Astrocyte (in vitro differentiated cells and primary cell): ENCODE measurements around the gene ZBTB7C.

ENCODE experiments used
- EZH2 ChIP-seq: IDR thresholded peaks from 2 replicates; pipeline ENCODE4 v1.6.1; 2012; ENCODE audit warnings: mild to moderate bottlenecking, low read length, inconsistent platforms; ENCODE audit not compliant: insufficient read depth
- TF ChIP-seq, protein P1 (sequence below): IDR thresholded peaks from 2 replicates; pipeline ENCODE4 v1.5.1; 2011; ENCODE audit warnings: low read depth, mild to moderate bottlenecking, inconsistent platforms, low read length, moderate library complexity; ENCODE audit not compliant: insufficient read depth

GRCh38 chr18:48236822-48237221 lies 172.4 kb downstream of the ZBTB7C start:
- TF ChIP-seq, protein P1, sequence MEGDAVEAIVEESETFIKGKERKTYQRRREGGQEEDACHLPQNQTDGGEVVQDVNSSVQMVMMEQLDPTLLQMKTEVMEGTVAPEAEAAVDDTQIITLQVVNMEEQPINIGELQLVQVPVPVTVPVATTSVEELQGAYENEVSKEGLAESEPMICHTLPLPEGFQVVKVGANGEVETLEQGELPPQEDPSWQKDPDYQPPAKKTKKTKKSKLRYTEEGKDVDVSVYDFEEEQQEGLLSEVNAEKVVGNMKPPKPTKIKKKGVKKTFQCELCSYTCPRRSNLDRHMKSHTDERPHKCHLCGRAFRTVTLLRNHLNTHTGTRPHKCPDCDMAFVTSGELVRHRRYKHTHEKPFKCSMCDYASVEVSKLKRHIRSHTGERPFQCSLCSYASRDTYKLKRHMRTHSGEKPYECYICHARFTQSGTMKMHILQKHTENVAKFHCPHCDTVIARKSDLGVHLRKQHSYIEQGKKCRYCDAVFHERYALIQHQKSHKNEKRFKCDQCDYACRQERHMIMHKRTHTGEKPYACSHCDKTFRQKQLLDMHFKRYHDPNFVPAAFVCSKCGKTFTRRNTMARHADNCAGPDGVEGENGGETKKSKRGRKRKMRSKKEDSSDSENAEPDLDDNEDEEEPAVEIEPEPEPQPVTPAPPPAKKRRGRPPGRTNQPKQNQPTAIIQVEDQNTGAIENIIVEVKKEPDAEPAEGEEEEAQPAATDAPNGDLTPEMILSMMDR: no peak
- TF ChIP-seq EZH2: no peak
